Measurements from ENCODE around the gene SNED1.
"Not testable (repeated sequence)": the region's sequence is repeated elsewhere in the genome, so short reads cannot be mapped to it uniquely, and the experiment has no call there.

Gene SNED1

DNA sequence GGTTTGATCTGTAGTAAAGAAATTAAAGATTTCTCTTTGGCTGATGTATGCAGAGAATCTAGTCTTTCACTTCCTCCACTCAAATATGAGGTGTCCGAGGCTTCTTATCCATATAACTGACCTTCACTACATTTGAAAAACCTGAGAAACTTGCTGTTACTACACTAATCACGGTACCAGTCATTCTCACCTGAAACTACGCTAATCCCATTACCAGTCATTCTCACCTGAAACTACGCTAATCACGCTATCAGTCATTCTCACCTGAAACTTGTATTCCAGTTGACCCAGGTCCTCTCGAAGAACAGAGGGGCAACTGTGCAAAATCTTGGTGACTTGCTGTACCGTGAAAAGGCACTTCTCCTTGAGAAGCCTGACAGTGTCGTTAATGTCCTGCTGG, 98.6 kb downstream of the SNED1 start:
- H3K36me3 ChIP-seq (ENCODE audit: control insufficient read depth, low read length) = peaks cover 91% of the 10 kb centered on the region

DNA sequence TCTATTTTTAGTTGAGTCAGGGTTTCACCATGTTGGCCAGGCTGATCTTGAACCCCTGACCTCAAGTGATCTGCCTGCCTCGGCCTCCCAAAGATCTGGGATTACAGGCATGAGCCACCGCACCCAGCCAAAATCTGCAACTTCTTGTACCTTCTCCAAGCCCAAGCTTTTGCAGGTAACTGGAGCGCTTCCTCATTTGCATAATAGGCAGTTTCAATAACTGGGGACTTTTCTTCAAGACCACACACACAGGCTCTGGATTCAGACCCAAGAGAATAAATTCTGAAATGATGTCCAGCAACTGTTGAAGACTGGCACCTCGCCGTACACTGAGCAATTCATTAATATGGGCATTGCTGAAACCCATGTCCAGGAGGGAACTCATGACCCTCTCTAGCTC, 100.8 kb downstream of the SNED1 start:
- Histone ChIP-seq H3K4me2 (ENCODE audit: low read length) (peak overlapping the region; percentile 94), H3F3A (ENCODE audit: control insufficient read depth, insufficient read depth) (peaks cover 14% of the 10 kb centered on the region; the same call in 1 of the 2 replicates), H4K20me1 (ENCODE audit: control insufficient read depth, insufficient read depth, low read depth, low read length) (peaks cover 12% of the 10 kb centered on the region), H3K9me2 (replicated peaks; ENCODE audit: control insufficient read depth, low read length) (no peaks in the 10 kb centered on the region), H3K4me1 (ENCODE audit: control insufficient read depth, low read length) (peaks cover 71% of the 10 kb centered on the region), H3K9me3 (ENCODE audit: control insufficient read depth, insufficient read depth, low read length) (no peaks in the 10 kb centered on the region), H3K27ac (ENCODE audit: low read depth, low read length) (no peak overlapping the region), H3K36me3 (ENCODE audit: control insufficient read depth, low read length) (peaks cover 68% of the 10 kb centered on the region), H3K27me3 (ENCODE audit: control insufficient read depth, low read length) (no peaks in the 10 kb centered on the region), H3K79me2 (ENCODE audit: control insufficient read depth, low read length) (peaks cover 92% of the 10 kb centered on the region), H3K4me3 (ENCODE audit: low read length) (peak overlapping the region; percentile 8; the same call in 1 of the 2 replicates)
- TF ChIP-seq EZH2phosphoT487 (IDR thresholded peaks at IDR 0.05; ENCODE audit: borderline replicate concordance, low read length) = no peak
- TF ChIP-seq, protein P1, sequence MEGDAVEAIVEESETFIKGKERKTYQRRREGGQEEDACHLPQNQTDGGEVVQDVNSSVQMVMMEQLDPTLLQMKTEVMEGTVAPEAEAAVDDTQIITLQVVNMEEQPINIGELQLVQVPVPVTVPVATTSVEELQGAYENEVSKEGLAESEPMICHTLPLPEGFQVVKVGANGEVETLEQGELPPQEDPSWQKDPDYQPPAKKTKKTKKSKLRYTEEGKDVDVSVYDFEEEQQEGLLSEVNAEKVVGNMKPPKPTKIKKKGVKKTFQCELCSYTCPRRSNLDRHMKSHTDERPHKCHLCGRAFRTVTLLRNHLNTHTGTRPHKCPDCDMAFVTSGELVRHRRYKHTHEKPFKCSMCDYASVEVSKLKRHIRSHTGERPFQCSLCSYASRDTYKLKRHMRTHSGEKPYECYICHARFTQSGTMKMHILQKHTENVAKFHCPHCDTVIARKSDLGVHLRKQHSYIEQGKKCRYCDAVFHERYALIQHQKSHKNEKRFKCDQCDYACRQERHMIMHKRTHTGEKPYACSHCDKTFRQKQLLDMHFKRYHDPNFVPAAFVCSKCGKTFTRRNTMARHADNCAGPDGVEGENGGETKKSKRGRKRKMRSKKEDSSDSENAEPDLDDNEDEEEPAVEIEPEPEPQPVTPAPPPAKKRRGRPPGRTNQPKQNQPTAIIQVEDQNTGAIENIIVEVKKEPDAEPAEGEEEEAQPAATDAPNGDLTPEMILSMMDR (IDR thresholded peaks at IDR 0.05; ENCODE audit: low read depth, low read length, poor library complexity, severe bottlenecking) = no peak

More for the DNA sequence above, 98.6 kb downstream of the SNED1 start:
- peak overlapping the region; percentile 22; the same call in 1 of the 2 replicates for H3K4me2 ChIP-seq (ENCODE audit: low read length)
- no peaks in the 10 kb centered on the region for H3K27me3 ChIP-seq (ENCODE audit: control insufficient read depth, low read length)
- TF ChIP-seq EZH2phosphoT487 (IDR thresholded peaks at IDR 0.05; ENCODE audit: borderline replicate concordance, low read length) = no peak
- TF ChIP-seq, protein P1 (IDR thresholded peaks at IDR 0.05; ENCODE audit: low read depth, low read length, poor library complexity, severe bottlenecking) = no peak
- H3K4me3 ChIP-seq (ENCODE audit: low read length) = no peak overlapping the region
- peaks cover 60% of the 10 kb centered on the region for H3K4me1 ChIP-seq (ENCODE audit: control insufficient read depth, low read length)
- peaks cover 11% of the 10 kb centered on the region; the same call in 1 of the 2 replicates for H3F3A ChIP-seq (ENCODE audit: control insufficient read depth, insufficient read depth)
- H3K27ac ChIP-seq (ENCODE audit: low read depth, low read length) = peak overlapping the region; percentile 22; the same call in 1 of the 2 replicates
- H3K9me3 ChIP-seq (ENCODE audit: control insufficient read depth, insufficient read depth, low read length) = no peaks in the 10 kb centered on the region
- H4K20me1 ChIP-seq (ENCODE audit: control insufficient read depth, insufficient read depth, low read depth, low read length) = peaks cover 15% of the 10 kb centered on the region
- H3K9me2 ChIP-seq (replicated peaks; ENCODE audit: control insufficient read depth, low read length) = no peaks in the 10 kb centered on the region
- peaks cover 79% of the 10 kb centered on the region for H3K79me2 ChIP-seq (ENCODE audit: control insufficient read depth, low read length)

DNA sequence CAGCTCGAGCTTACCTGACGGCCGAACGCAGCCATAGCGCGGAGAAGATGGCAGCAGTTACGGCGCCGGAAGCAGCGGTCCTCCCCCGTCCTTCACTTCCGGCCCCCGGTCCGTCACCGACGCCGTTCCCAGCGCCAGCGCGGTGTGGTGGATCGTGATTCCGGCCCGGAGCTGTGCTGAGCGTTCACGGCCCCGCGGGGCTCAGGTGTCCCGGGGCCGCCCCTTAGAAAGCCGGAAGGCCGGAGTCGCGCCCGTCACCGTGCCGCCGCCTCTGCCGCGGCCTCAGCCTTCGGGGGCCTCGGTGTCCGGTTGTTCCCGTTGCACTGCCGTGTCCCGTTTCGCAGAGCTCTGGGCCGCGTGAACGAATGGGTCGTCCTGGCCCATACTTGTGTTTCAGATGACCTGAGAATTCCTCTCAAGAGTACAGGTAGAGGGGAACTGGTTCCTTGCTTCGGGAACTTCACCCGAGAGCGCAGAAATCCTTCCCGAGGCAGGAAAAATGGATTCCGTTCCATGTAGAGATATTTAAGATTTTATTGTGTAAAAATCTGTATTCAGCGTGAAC, 103.9 kb downstream of the SNED1 start, which contains the start of gene MTERF4:
TSS of gene MTERF4 (minus strand) at position 49 of the 565 bp plus-strand sequence. CDS start at position 35, 14 bp downstream.
- Histone ChIP-seq H3K9me3 (ENCODE audit: control insufficient read depth, insufficient read depth, low read length) (no peaks in the 10 kb centered on the region), H3K4me1 (ENCODE audit: control insufficient read depth, low read length) (peaks cover 52% of the 10 kb centered on the region), H3F3A (ENCODE audit: control insufficient read depth, insufficient read depth) (peaks cover 4% of the 10 kb centered on the region; the same call in 1 of the 2 replicates), H3K4me2 (ENCODE audit: low read length) (peak within 1 kb of the TSS; percentile 94), H3K9me2 (replicated peaks; ENCODE audit: control insufficient read depth, low read length) (no peaks in the 10 kb centered on the region), H3K27me3 (ENCODE audit: control insufficient read depth, low read length) (no peaks in the 10 kb centered on the region), H3K4me3 (ENCODE audit: low read length) (peak within 1 kb of the TSS; percentile 89), H3K79me2 (ENCODE audit: control insufficient read depth, low read length) (peaks cover 62% of the 10 kb centered on the region), H4K20me1 (ENCODE audit: control insufficient read depth, insufficient read depth, low read depth, low read length) (peaks cover 11% of the 10 kb centered on the region), H3K27ac (ENCODE audit: low read depth, low read length) (peak within 1 kb of the TSS; percentile 57), H3K36me3 (ENCODE audit: control insufficient read depth, low read length) (peaks cover 46% of the 10 kb centered on the region)
- no peak for TF ChIP-seq EZH2phosphoT487 (IDR thresholded peaks at IDR 0.05; ENCODE audit: borderline replicate concordance, low read length)

DNA sequence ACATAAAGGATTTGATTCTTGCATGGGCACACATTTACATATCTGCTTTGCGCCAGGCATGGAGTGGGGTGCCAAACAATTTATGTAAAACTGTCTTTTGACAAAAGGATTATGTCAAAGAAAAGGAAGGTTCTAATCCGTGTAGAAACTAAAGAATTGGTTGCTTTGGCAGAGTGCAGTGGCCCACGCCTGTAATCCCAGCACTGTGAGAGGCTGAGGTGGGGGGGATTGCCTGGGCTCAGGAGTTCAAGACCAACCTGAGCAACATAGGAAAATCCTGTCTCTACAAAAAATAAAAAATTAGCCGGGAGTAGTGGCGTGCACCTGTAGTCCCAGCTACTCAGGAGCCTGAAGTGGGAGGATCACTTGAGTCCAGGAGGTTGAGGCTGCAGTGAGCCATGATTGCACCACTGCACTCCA, 104.8 kb downstream of the SNED1 start:
- peak overlapping the region; percentile 57; the same call in 1 of the 2 replicates for H3K27ac ChIP-seq (ENCODE audit: low read depth, low read length)
- peaks cover 11% of the 10 kb centered on the region for H4K20me1 ChIP-seq (ENCODE audit: control insufficient read depth, insufficient read depth, low read depth, low read length)
- no peaks in the 10 kb centered on the region for H3K9me3 ChIP-seq (ENCODE audit: control insufficient read depth, insufficient read depth, low read length)
- peaks cover 45% of the 10 kb centered on the region for H3K4me1 ChIP-seq (ENCODE audit: control insufficient read depth, low read length)
- no peaks in the 10 kb centered on the region for H3K9me2 ChIP-seq (replicated peaks; ENCODE audit: control insufficient read depth, low read length)
- no peaks in the 10 kb centered on the region for H3K27me3 ChIP-seq (ENCODE audit: control insufficient read depth, low read length)
- H3K36me3 ChIP-seq (ENCODE audit: control insufficient read depth, low read length) = peaks cover 44% of the 10 kb centered on the region
- H3K79me2 ChIP-seq (ENCODE audit: control insufficient read depth, low read length) = peaks cover 53% of the 10 kb centered on the region
- TF ChIP-seq EZH2phosphoT487 (IDR thresholded peaks at IDR 0.05; ENCODE audit: borderline replicate concordance, low read length) = no peak
- TF ChIP-seq, protein P1 (IDR thresholded peaks at IDR 0.05; ENCODE audit: low read depth, low read length, poor library complexity, severe bottlenecking) = no peak
- peaks cover 2% of the 10 kb centered on the region; the same call in 1 of the 2 replicates for H3F3A ChIP-seq (ENCODE audit: control insufficient read depth, insufficient read depth)
- peak overlapping the region; percentile 94 for H3K4me2 ChIP-seq (ENCODE audit: low read length)
- H3K4me3 ChIP-seq (ENCODE audit: low read length) = peak overlapping the region; percentile 89

- Histone ChIP-seq H3K4me1 (ENCODE audit: control insufficient read depth, low read length) (peaks cover 31% of the 10 kb centered on the region), H3K79me2 (ENCODE audit: control insufficient read depth, low read length) (peaks cover 39% of the 10 kb centered on the region), H3K36me3 (ENCODE audit: control insufficient read depth, low read length) (peaks cover 36% of the 10 kb centered on the region)
- not testable (repeated sequence) for H3F3A ChIP-seq (ENCODE audit: control insufficient read depth, insufficient read depth); H3K27me3 ChIP-seq (ENCODE audit: control insufficient read depth, low read length); H3K9me3 ChIP-seq (ENCODE audit: control insufficient read depth, insufficient read depth, low read length); H3K27ac ChIP-seq (ENCODE audit: low read depth, low read length); H3K4me3 ChIP-seq (ENCODE audit: low read length); H4K20me1 ChIP-seq (ENCODE audit: control insufficient read depth, insufficient read depth, low read depth, low read length); H3K9me2 ChIP-seq (replicated peaks; ENCODE audit: control insufficient read depth, low read length); H3K4me2 ChIP-seq (ENCODE audit: low read length)
Observed at GRCh38 chr2:241104611-241105010, 106.2 kb downstream of the SNED1 start.

All from DOHH2 (cell line).